ENCODE measurements around the gene RAI14.

Gene RAI14

GRCh38 chr5:34848230-34848629 lies 192.1 kb downstream of the RAI14 start:
- intact Hi-C loops (cut with DNase I; ENCODE audit: low total_unique reads): no loop called here
- H3K27ac ChIP-seq: no peak overlapping the region
- no peak overlapping the region for H3K4me3 ChIP-seq

GRCh38 chr5:34849253-34849652 lies 193.1 kb downstream of the RAI14 start:
- no peaks in the 10 kb centered on the region for H3K4me1 ChIP-seq
- H3K36me3 ChIP-seq: no peaks in the 10 kb centered on the region
- H3K4me3 ChIP-seq: no peak overlapping the region
- no peak overlapping the region for H3K27ac ChIP-seq
- H3K27me3 ChIP-seq: no peaks in the 10 kb centered on the region
- no peak for TF ChIP-seq CTCF (IDR thresholded peaks at IDR 0.05)
- DNase-seq: no peak
- intact Hi-C loops (cut with DNase I; ENCODE audit: low total_unique reads): no loop called here
- no peaks in the 10 kb centered on the region for H3K9me3 ChIP-seq

More at GRCh38 chr5:34848230-34848629, 192.1 kb downstream of the RAI14 start:
- Histone ChIP-seq H3K4me1 (no peaks in the 10 kb centered on the region), H3K9me3 (no peaks in the 10 kb centered on the region), H3K36me3 (no peaks in the 10 kb centered on the region), H3K27me3 (no peaks in the 10 kb centered on the region)
- DNase-seq: no peak
- TF ChIP-seq CTCF (IDR thresholded peaks at IDR 0.05): no peak

GRCh38 chr5:34854459-34855174 lies 198.5 kb downstream of the RAI14 start:
- no peak for DNase-seq
- intact Hi-C loops (cut with DNase I; ENCODE audit: low total_unique reads): no loop called here
- no peak for TF ChIP-seq CTCF (IDR thresholded peaks at IDR 0.05)
- H3K4me1 ChIP-seq: peaks cover 0 to 29% (median 9%) of the 10 kb centered on the region in 4 donors
- H3K9me3 ChIP-seq: no peaks in the 10 kb centered on the region
- H3K27ac ChIP-seq: no peak overlapping the region
- H3K36me3 ChIP-seq: no peaks in the 10 kb centered on the region
- H3K4me3 ChIP-seq: no peak overlapping the region
- no peaks in the 10 kb centered on the region for H3K27me3 ChIP-seq

GRCh38 chr5:34857161-34857560 lies 201.0 kb downstream of the RAI14 start:
- DNase-seq: no peak
- Histone ChIP-seq H3K36me3 (no peaks in the 10 kb centered on the region), H3K4me1 (peaks cover 0 to 29% (median 9%) of the 10 kb centered on the region in 4 donors), H3K9me3 (no peaks in the 10 kb centered on the region), H3K4me3 (no peak overlapping the region), H3K27ac (peak overlapping the region; percentile 10 to 34), H3K27me3 (no peaks in the 10 kb centered on the region)
- intact Hi-C loops (cut with DNase I; ENCODE audit: low total_unique reads): no loop called here
- no peak for TF ChIP-seq CTCF (IDR thresholded peaks at IDR 0.05)

GRCh38 chr5:34857894-34858293 lies 201.8 kb downstream of the RAI14 start:
- H3K27ac ChIP-seq: peak overlapping the region in 1 of 2 donors; percentile 58
- peaks cover 0 to 32% (median 11%) of the 10 kb centered on the region in 4 donors for H3K4me1 ChIP-seq
- no peaks in the 10 kb centered on the region for H3K36me3 ChIP-seq
- H3K9me3 ChIP-seq: no peaks in the 10 kb centered on the region
- no peak overlapping the region for H3K4me3 ChIP-seq
- no peaks in the 10 kb centered on the region for H3K27me3 ChIP-seq
- intact Hi-C loops (cut with DNase I; ENCODE audit: low total_unique reads): no loop called here
- DNase-seq: no peak
- no peak for TF ChIP-seq CTCF (IDR thresholded peaks at IDR 0.05)

Measured in tibial artery (tissue), 4 donors.